Gastroesophageal sphincter (tissue), 4 donors: ENCODE data around the gene RBFOX2. TPM values are rescaled to one million over a fixed set of nuclear protein-coding genes. Genes with fewer than 3 reads are reported as not detected.
A peak's percentile ranks its signal among the peaks of the same experiment; 100 is the strongest.

Experiments used
- ATAC-seq: fragments of 150-250 bp; one replicate; pipeline ENCODE4 v1.9.1; 2016; ENCODE audit warnings: mild to moderate bottlenecking, moderate library complexity
- H3K27ac ChIP-seq, 4 donors: fragments of 200-600 bp; sonication (generic) in 3 of 4; 1 replicate in 3 of 4; 2 replicates in 1 of 4; pipeline ENCODE4 v1.5.1; 2016 to 2019
- H3K27me3 ChIP-seq: fragments of 200-600 bp; sonication (generic); one replicate; pipeline ENCODE4 v1.5.1; 2019
- H3K36me3 ChIP-seq, 2 donors: fragments of 200-600 bp; sonication (generic); one replicate each; pipeline ENCODE4 v1.5.1; 2019; ENCODE audit warnings: control low read depth in 1 of 2
- H3K4me1 ChIP-seq, 3 donors: fragments of 200-600 bp; sonication (generic); 1 replicate in 2 of 3; 2 replicates in 1 of 3; pipeline ENCODE4 v1.5.1; 2016 to 2019; ENCODE audit warnings: control low read depth in 2 of 3
- H3K4me3 ChIP-seq, 2 donors: fragments of 200-600 bp; sonication (generic); one replicate each; pipeline ENCODE4 v1.5.1; 2019; ENCODE audit warnings: mild to moderate bottlenecking in 1 of 2, moderate library complexity in 1 of 2
- H3K9me3 ChIP-seq, 3 donors: fragments of 200-600 bp; sonication (generic); one replicate each; pipeline ENCODE4 v1.5.1; 2017 to 2019; ENCODE audit warnings: control low read depth in 2 of 3
- EP300 ChIP-seq: sonication (generic); formaldehyde crosslinking; IDR thresholded peaks from one replicate; pipeline ENCODE4 v1.6.1; 2017; ENCODE audit warnings: antibody characterized with exemption, mild to moderate bottlenecking
- POLR2A ChIP-seq, 2 donors: fragments of 450-650 bp; IDR thresholded peaks; one replicate each; pipeline ENCODE4 v1.6.1; 2017; ENCODE audit warnings: antibody characterized with exemption in 2 of 2, mild to moderate bottlenecking in 2 of 2, moderate library complexity in 1 of 2
- POLR2AphosphoS5 ChIP-seq: sonication (generic); formaldehyde crosslinking; IDR thresholded peaks from one replicate; pipeline ENCODE4 v1.6.1; 2017; ENCODE audit warnings: antibody characterized with exemption
- WGBS, 2 donors: methylation state at CpG; one replicate each; pipeline ENCODE4 v1.1.5; 2018; ENCODE audit warnings: low coverage in 1 of 2; 5-methylcytosine and 5-hydroxymethylcytosine counted together
- total RNA-seq, 4 donors: library from RNA; depleted of rRNA; stranded (reverse); fragments of >200 nt; gene quantifications; one replicate each; pipeline ENCODE4 v1.1.0, GENCODE V29; 2016
- TF ChIP-seq, protein P1 (sequence below), 4 experiments: fragments of 200-600 bp in 2 of 4; fragments of 450-650 bp in 2 of 4; sonication (generic) in 1 of 4; IDR thresholded peaks; one replicate each; pipeline ENCODE4 v1.5.1; 2017 to 2019; ENCODE audit warnings: antibody characterized with exemption in 4 of 4, mild to moderate bottlenecking in 2 of 4, moderate library complexity in 2 of 4

RBFOX2 gene
- total RNA-seq, 4 donors from 2014 or later, result 120 to 197 (median 169) TPM

- H3K4me1 ChIP-seq, result peaks cover 0 to 55% (median 0%) of the 10 kb centered on the region in 3 donors
- TF ChIP-seq POLR2A (IDR thresholded peaks at IDR 0.05) (no peak), POLR2AphosphoS5 (no peak), EP300 (no peak)
- TF ChIP-seq, protein P1, sequence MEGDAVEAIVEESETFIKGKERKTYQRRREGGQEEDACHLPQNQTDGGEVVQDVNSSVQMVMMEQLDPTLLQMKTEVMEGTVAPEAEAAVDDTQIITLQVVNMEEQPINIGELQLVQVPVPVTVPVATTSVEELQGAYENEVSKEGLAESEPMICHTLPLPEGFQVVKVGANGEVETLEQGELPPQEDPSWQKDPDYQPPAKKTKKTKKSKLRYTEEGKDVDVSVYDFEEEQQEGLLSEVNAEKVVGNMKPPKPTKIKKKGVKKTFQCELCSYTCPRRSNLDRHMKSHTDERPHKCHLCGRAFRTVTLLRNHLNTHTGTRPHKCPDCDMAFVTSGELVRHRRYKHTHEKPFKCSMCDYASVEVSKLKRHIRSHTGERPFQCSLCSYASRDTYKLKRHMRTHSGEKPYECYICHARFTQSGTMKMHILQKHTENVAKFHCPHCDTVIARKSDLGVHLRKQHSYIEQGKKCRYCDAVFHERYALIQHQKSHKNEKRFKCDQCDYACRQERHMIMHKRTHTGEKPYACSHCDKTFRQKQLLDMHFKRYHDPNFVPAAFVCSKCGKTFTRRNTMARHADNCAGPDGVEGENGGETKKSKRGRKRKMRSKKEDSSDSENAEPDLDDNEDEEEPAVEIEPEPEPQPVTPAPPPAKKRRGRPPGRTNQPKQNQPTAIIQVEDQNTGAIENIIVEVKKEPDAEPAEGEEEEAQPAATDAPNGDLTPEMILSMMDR (IDR thresholded peaks at IDR 0.05), result no peak
- H3K9me3 ChIP-seq, result no peaks in the 10 kb centered on the region
- no peaks in the 10 kb centered on the region for H3K36me3 ChIP-seq
- no peaks in the 10 kb centered on the region for H3K27me3 ChIP-seq
- peak overlapping the region in 2 of 4 donors; percentile 8 to 50 for H3K27ac ChIP-seq
- no peak overlapping the region for H3K4me3 ChIP-seq
- ATAC-seq, result no peak
Measured at GRCh38 chr22:35952576-35952975, 76.0 kb downstream of the RBFOX2 start.

- TF ChIP-seq EP300 (no peak), POLR2AphosphoS5 (no peak), POLR2A (IDR thresholded peaks at IDR 0.05) (no peak)
- TF ChIP-seq, protein P1 (IDR thresholded peaks at IDR 0.05), result no peak
- Histone ChIP-seq H3K9me3 (no peaks in the 10 kb centered on the region), H3K36me3 (no peaks in the 10 kb centered on the region), H3K27me3 (no peaks in the 10 kb centered on the region), H3K4me3 (no peak overlapping the region), H3K4me1 (peaks cover 0 to 42% (median 0%) of the 10 kb centered on the region in 3 donors), H3K27ac (no peak overlapping the region)
- ATAC-seq, result no peak
- WGBS, 2 donors, result 92 to 93% methylated on average over 2 of the region's 2 CpGs
Measured at GRCh38 chr22:35950262-35950661, 78.4 kb downstream of the RBFOX2 start.

DNA sequence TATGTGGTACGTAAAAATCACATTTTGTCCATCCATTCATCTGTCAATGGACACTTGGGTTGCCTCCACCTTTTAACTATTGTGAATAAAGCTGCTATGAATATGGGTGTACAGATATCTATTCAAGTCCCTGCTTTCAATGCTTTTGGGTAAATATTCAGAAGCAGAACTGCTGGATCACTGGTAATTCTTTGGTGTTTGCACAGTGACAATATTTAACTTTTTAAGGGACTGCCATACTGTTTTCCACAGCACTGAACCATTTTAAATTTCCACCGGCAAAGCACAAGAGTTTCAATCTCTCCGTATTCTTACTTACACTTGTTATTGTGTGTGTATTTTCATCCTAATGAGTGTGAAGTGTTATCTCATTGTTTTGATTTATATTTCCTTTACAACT lies 79.4 kb downstream of the RBFOX2 start:
- Histone ChIP-seq H3K4me3 (no peak overlapping the region), H3K36me3 (no peaks in the 10 kb centered on the region), H3K4me1 (peaks cover 0 to 44% (median 0%) of the 10 kb centered on the region in 3 donors), H3K27ac (no peak overlapping the region), H3K27me3 (no peaks in the 10 kb centered on the region), H3K9me3 (no peaks in the 10 kb centered on the region)
- WGBS, 2 donors, result 93 to 94% methylated on average over 3 of the region's 3 CpGs
- TF ChIP-seq EP300 (no peak), POLR2A (IDR thresholded peaks at IDR 0.05) (no peak), POLR2AphosphoS5 (no peak)
- TF ChIP-seq, protein P1 (IDR thresholded peaks at IDR 0.05), result no peak
- ATAC-seq, result no peak

DNA sequence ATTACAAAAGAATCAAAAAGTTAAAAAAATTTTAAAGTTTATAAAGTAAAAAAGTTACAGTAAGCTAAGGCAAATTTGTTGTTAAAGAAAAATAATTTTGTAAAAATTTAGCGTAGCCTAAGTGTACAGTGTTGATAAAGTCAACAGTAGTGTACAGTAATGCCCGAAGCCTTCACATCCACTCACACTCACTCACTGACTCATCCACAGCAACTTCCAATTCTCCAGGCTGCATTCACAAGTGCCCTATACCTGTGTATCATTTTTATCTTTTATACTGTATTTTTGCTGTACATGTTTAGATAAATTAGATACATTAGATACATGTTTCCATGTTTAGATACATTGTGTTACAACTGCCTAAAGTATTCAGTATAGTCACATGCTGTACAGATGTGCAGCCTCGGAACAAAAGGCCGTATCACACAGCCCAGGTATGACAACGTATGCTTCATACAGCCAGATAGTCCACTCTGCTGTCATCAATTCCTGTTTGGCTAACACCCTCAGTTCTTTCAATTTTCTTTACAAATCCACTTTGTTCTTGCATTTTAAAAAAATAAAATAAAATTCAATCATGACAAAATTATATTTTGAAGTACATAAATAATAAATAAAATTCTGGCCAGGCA lies 80.7 kb downstream of the RBFOX2 start:
- 90 to 98% methylated on average over 5 of the region's 5 CpGs for WGBS, 2 donors
- no peak for TF ChIP-seq POLR2AphosphoS5
- no peak for TF ChIP-seq POLR2A (IDR thresholded peaks at IDR 0.05)
- TF ChIP-seq, protein P1 (IDR thresholded peaks at IDR 0.05), result no peak
- no peak for TF ChIP-seq EP300
- H3K9me3 ChIP-seq, result no peaks in the 10 kb centered on the region
- peaks cover 0 to 45% (median 0%) of the 10 kb centered on the region in 3 donors for H3K4me1 ChIP-seq
- no peaks in the 10 kb centered on the region for H3K27me3 ChIP-seq
- no peaks in the 10 kb centered on the region for H3K36me3 ChIP-seq
- H3K27ac ChIP-seq, result no peak overlapping the region
- H3K4me3 ChIP-seq, result no peak overlapping the region
- no peak for ATAC-seq

GRCh38 chr22:35944458-35944857 lies 84.2 kb downstream of the RBFOX2 start:
- no peak overlapping the region for H3K4me3 ChIP-seq

More at GRCh38 chr22:35944458-35944857, 84.2 kb downstream of the RBFOX2 start:
- TF ChIP-seq EP300, result no peak
- no peaks in the 10 kb centered on the region for H3K36me3 ChIP-seq
- H3K27me3 ChIP-seq, result no peaks in the 10 kb centered on the region
- no peak for ATAC-seq
- peaks cover 0 to 21% (median 0%) of the 10 kb centered on the region in 3 donors for H3K4me1 ChIP-seq
- WGBS, 2 donors, result 41 to 44% methylated on average over 6 of the region's 6 CpGs
- no peak overlapping the region for H3K27ac ChIP-seq
- H3K9me3 ChIP-seq, result no peaks in the 10 kb centered on the region
